Glutamatergic neuron (in vitro differentiated cells): ENCODE measurements around the gene PDLIM1. TPM values are rescaled to one million over a fixed set of nuclear protein-coding genes. Genes with fewer than 3 reads are reported as not detected.

Experiments
- DNase-seq: peaks from one replicate; pipeline ENCODE4 v3.0.0; 2022
- H3K27ac Mint-ChIP-seq: one replicate; pipeline ENCODE4 v1.8.0; 2020; ENCODE audit warnings: mild to moderate bottlenecking, mixed read lengths, inconsistent platforms; ENCODE audit not compliant: unreplicated experiment
- H3K27me3 Mint-ChIP-seq: one replicate; pipeline ENCODE4 v1.8.0; 2020; ENCODE audit warnings: mild to moderate bottlenecking, moderate library complexity, mixed read lengths, inconsistent platforms; ENCODE audit not compliant: unreplicated experiment
- H3K36me3 Mint-ChIP-seq: one replicate; pipeline ENCODE4 v1.8.0; 2020; ENCODE audit warnings: mild to moderate bottlenecking, mixed read lengths, inconsistent platforms; ENCODE audit not compliant: unreplicated experiment
- H3K4me1 Mint-ChIP-seq: one replicate; pipeline ENCODE4 v1.8.0; 2020; ENCODE audit warnings: mild to moderate bottlenecking, low read depth, mixed read lengths, inconsistent platforms; ENCODE audit not compliant: unreplicated experiment
- H3K4me3 Mint-ChIP-seq: one replicate; pipeline ENCODE4 v1.8.0; 2020; ENCODE audit warnings: mild to moderate bottlenecking, mixed read lengths, inconsistent platforms; ENCODE audit not compliant: unreplicated experiment
- H3K9me3 Mint-ChIP-seq: one replicate; pipeline ENCODE4 v1.8.0; 2020; ENCODE audit warnings: mild to moderate bottlenecking, moderate library complexity, mixed read lengths, inconsistent platforms; ENCODE audit not compliant: unreplicated experiment
- total RNA-seq: library from RNA; stranded (reverse); fragmentation: NEBNext Ultra II Directional; extraction: Animal tissue kit (Norgen Biotek cat#: 25700); gene quantifications from one replicate; pipeline ENCODE4 v1.2.1, GENCODE V29; 2021; ENCODE audit not compliant: unreplicated experiment
- TF ChIP-seq, protein P1 (sequence below): fragments of 200-600 bp; sonication (generic); IDR thresholded peaks from one replicate; pipeline ENCODE4 v1.5.0; 2021; ENCODE audit not compliant: partially characterized antibody, unreplicated experiment

Gene PDLIM1
- total RNA-seq, 1 donor from 2014 or later = 6.4 TPM

DNA sequence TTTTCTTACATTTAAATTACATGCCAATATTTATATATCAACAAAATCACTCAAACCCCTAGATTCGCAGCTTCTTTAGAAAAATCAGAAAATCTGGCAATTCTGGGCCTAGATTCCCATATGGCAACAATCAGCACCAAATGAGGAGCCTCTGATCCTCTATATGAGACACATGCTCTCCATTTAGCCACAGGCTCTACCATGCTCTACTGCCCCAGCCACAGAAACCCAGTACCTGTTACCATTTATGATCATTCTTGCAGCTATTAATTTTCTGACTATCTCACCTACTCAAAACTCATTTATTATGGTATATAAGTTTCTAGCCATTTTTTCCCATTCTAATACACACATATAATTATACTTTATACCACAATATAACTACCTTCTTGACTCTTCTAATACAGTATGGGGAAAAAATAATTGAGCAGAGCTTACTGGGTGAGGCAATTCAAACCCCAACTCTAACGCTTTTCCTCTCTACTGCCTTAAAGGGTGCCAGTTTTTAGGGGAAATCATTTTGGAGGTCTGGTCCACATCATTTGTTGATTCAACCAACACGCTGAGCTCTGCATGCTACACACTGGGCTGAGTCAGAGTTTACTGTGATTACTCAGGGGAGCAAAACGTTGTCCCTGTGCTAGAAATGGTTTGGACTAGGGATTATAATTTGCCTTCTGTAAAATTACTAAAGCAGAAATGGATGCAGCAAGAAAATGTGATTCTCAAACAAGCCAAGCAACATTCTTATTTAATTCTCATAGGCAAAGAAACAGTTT, 11.6 kb downstream of the PDLIM1 start:
- peaks cover 3% of the 10 kb centered on the region for H3K27me3 Mint-ChIP-seq
- no peak overlapping the region for H3K27ac Mint-ChIP-seq
- DNase-seq = no peak
- H3K4me3 Mint-ChIP-seq = no peak overlapping the region
- no peaks in the 10 kb centered on the region for H3K9me3 Mint-ChIP-seq
- H3K36me3 Mint-ChIP-seq = no peaks in the 10 kb centered on the region
- H3K4me1 Mint-ChIP-seq = peaks cover 3% of the 10 kb centered on the region
- TF ChIP-seq, protein P1, sequence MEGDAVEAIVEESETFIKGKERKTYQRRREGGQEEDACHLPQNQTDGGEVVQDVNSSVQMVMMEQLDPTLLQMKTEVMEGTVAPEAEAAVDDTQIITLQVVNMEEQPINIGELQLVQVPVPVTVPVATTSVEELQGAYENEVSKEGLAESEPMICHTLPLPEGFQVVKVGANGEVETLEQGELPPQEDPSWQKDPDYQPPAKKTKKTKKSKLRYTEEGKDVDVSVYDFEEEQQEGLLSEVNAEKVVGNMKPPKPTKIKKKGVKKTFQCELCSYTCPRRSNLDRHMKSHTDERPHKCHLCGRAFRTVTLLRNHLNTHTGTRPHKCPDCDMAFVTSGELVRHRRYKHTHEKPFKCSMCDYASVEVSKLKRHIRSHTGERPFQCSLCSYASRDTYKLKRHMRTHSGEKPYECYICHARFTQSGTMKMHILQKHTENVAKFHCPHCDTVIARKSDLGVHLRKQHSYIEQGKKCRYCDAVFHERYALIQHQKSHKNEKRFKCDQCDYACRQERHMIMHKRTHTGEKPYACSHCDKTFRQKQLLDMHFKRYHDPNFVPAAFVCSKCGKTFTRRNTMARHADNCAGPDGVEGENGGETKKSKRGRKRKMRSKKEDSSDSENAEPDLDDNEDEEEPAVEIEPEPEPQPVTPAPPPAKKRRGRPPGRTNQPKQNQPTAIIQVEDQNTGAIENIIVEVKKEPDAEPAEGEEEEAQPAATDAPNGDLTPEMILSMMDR = no peak

DNA sequence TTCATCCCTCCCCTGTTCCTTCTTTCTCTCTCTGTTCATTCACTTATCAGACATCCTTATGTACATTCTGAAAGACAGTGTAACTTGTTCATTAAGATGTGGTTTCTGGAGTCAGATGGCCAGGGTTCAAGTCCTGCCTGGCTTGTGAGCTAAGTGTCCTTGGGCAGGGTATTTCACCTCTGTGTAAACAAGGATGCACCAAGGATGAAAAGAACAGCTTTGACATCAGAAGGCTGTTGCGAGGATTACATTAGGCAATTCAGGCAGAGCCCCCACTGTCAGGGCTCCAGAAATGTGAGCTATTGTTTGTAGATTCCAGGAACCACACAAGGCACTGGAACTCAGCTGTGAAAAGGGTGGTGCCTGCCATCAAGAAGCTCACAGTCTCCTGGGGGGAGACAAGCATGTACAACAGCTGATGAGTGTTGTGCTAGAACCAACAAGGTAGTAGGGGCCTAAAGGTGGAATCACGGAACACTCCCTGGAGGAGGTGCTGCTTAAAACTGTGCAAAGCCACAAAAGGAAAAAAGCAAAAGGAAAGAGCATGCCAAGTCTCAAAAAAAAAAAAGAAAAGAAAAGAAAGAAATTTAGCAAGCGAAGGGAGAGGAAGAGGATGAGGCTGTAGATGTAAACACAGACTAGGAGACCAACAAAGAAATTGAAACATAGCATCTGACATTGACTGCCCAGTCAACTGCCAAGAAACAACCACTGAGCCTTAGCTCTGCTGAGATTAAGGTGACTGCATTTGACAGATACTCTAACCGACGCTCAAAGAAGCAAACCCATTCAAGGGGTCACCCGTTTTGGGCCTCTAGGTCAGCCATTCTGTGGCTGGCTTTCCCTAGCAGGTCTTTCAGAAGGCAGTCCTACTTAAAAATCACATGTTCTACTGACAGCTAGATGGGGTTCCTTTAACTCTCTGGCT, 12.5 kb downstream of the PDLIM1 start:
- TF ChIP-seq, protein P1 = no peak
- H3K4me1 Mint-ChIP-seq = peaks cover 3% of the 10 kb centered on the region

DNA sequence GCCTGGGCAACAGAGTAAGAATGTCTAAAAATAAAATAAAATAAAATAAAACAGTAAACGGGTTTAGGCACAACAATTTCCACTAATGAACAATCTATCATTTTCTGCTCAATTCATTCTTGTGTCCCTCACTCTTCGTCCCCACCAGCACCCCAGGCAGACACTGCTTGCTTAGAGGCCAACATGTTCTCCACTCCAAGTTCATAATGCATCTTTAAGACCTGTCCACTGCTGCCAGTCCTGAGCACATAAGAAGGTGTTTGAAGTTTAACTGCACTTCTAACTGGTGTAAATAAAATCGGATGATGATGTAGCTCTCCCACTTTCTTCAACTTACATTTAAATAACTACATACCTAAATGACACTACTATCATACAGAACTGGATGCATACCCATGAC, 13.2 kb downstream of the PDLIM1 start:
- H3K27me3 Mint-ChIP-seq = peaks cover 3% of the 10 kb centered on the region
- no peak overlapping the region for H3K4me3 Mint-ChIP-seq
- TF ChIP-seq, protein P1 = no peak
- H3K36me3 Mint-ChIP-seq = no peaks in the 10 kb centered on the region
- no peak overlapping the region for H3K27ac Mint-ChIP-seq
- H3K4me1 Mint-ChIP-seq = peaks cover 3% of the 10 kb centered on the region
- DNase-seq = no peak
- H3K9me3 Mint-ChIP-seq = no peaks in the 10 kb centered on the region

More for the DNA sequence above, 12.5 kb downstream of the PDLIM1 start:
- no peaks in the 10 kb centered on the region for H3K9me3 Mint-ChIP-seq
- no peak overlapping the region for H3K4me3 Mint-ChIP-seq
- no peak overlapping the region for H3K27ac Mint-ChIP-seq
- no peaks in the 10 kb centered on the region for H3K36me3 Mint-ChIP-seq
- H3K27me3 Mint-ChIP-seq = peaks cover 3% of the 10 kb centered on the region
- DNase-seq = no peak

DNA sequence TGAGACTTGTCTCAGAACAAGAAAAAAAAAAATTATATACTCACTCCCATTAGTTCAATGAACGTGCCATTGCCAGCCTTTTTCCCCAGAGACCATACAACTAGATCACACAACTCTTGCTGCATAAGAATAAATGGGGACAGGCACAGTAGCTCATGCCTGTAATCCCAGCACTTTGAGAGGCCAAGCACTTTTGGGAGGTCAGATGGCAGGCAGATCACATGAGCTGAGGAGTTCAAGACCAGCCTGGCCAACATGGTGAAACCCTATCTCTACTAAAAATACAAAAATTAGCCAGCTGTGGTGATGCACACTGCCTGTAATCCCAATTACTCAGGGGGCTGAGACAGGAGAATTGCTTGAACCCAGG, 13.6 kb downstream of the PDLIM1 start:
- Mint-ChIP-seq H3K36me3 (no peaks in the 10 kb centered on the region), H3K27ac (no peak overlapping the region), H3K9me3 (no peaks in the 10 kb centered on the region), H3K4me1 (peaks cover 3% of the 10 kb centered on the region), H3K4me3 (no peak overlapping the region), H3K27me3 (peaks cover 3% of the 10 kb centered on the region)
- no peak for DNase-seq
- TF ChIP-seq, protein P1 = no peak
